Endodermal cell (in vitro differentiated cells): ENCODE results near the gene MSLN. TPM values are rescaled to one million over a fixed set of nuclear protein-coding genes. Genes with fewer than 3 reads are reported as not detected.

Experiments used
- DNase-seq: peaks from one replicate; pipeline ENCODE4 v3.0.0-alpha.2; 2017
- H3K27ac ChIP-seq: 2 replicates; pipeline ENCODE4 v1.5.1; 2013; ENCODE audit warnings: mild to moderate bottlenecking, low read depth, low read length, moderate library complexity
- H3K27me3 ChIP-seq: 2 replicates; pipeline ENCODE4 v1.6.1; 2013; ENCODE audit warnings: mild to moderate bottlenecking, low read length, moderate library complexity; ENCODE audit not compliant: insufficient read depth, control insufficient read depth, poor library complexity, severe bottlenecking
- H3K36me3 ChIP-seq: 2 replicates; pipeline ENCODE4 v1.7.0; 2013; ENCODE audit warnings: mild to moderate bottlenecking, low read length, moderate library complexity; ENCODE audit not compliant: control insufficient read depth, insufficient read depth
- H3K4me1 ChIP-seq: one replicate; pipeline ENCODE4 v1.7.0; 2013; ENCODE audit warnings: low read length; ENCODE audit not compliant: control insufficient read depth, insufficient read depth
- H3K4me3 ChIP-seq: 2 replicates; pipeline ENCODE4 v1.5.1; 2013; ENCODE audit warnings: mild to moderate bottlenecking, low read length, moderate library complexity
- H3K9ac ChIP-seq: 2 replicates; pipeline ENCODE4 v1.6.1; 2013; ENCODE audit warnings: mild to moderate bottlenecking, low read length, moderate library complexity; ENCODE audit not compliant: poor library complexity, severe bottlenecking; ENCODE audit errors: extremely low read depth
- H3K9me3 ChIP-seq: 2 replicates; pipeline ENCODE4 v1.6.1; 2013; ENCODE audit warnings: mild to moderate bottlenecking, low read length, moderate library complexity; ENCODE audit not compliant: control insufficient read depth
- H3K27ac Mint-ChIP-seq: 2 replicates; pipeline ENCODE4 v1.8.0; 2020; ENCODE audit warnings: mixed read lengths
- H3K27me3 Mint-ChIP-seq: 2 replicates; pipeline ENCODE4 v1.8.0; 2021; ENCODE audit warnings: mild to moderate bottlenecking, mixed read lengths; ENCODE audit not compliant: insufficient read depth
- H3K36me3 Mint-ChIP-seq: 2 replicates; pipeline ENCODE4 v1.8.0; 2020; ENCODE audit warnings: low read depth, mixed read lengths
- H3K4me1 Mint-ChIP-seq: 2 replicates; pipeline ENCODE4 v1.8.0; 2020; ENCODE audit warnings: mixed read lengths
- H3K4me3 Mint-ChIP-seq: 2 replicates; pipeline ENCODE4 v1.8.0; 2020; ENCODE audit warnings: mild to moderate bottlenecking, moderate library complexity, mixed read lengths
- H3K9me3 Mint-ChIP-seq: 2 replicates; pipeline ENCODE4 v1.8.0; 2020; ENCODE audit warnings: mild to moderate bottlenecking, mixed read lengths
- CTCF ChIP-seq: fragments of 200-600 bp; sonication (generic); conservative IDR thresholded peaks from 2 replicates; pipeline ENCODE4 v1.5.0; 2021; ENCODE audit warnings: antibody characterized with exemption, mild to moderate bottlenecking
- WGBS, 2 experiments: methylation state at CpG; one replicate each; pipeline versions ENCODE4 v1.1.5 to v1.1.7; 2013; ENCODE audit warnings: missing lambda C conversion rate in 2 of 2, mixed read lengths in 1 of 2; ENCODE audit not compliant: insufficient coverage in 1 of 2, insufficient read length in 1 of 2; 5-methylcytosine and 5-hydroxymethylcytosine counted together
- total RNA-seq, 2 donors: library from RNA; stranded (reverse); fragmentation: NEBNext Ultra II Directional in 1 of 2; extraction: Animal tissue kit (Norgen Biotek cat#: 25700) in 1 of 2; gene quantifications; 2 replicates in 1 of 2; 3 replicates in 1 of 2; pipeline ENCODE4 v1.2.1, GENCODE V29; 2021

MSLN gene
- total RNA-seq, 2 donors from 2014 or later: 0.42 to 0.86 TPM

- Histone ChIP-seq H3K9ac (no peak overlapping the region), H3K4me3 (no peak overlapping the region), H3K9me3 (no peaks in the 10 kb centered on the region), H3K4me1 (no peaks in the 10 kb centered on the region), H3K36me3 (peaks cover 34% of the 10 kb centered on the region), H3K27me3 (no peaks in the 10 kb centered on the region), H3K27ac (no peak overlapping the region)
- no peak overlapping the region for H3K4me3 Mint-ChIP-seq
- 93 to 97% methylated on average over 13 of the region's 13 CpGs for WGBS, 2 experiments
- H3K27ac Mint-ChIP-seq: no peak overlapping the region
- DNase-seq: no peak
- no peaks in the 10 kb centered on the region for H3K27me3 Mint-ChIP-seq
- peaks cover 5% of the 10 kb centered on the region for H3K4me1 Mint-ChIP-seq
- peaks cover 33% of the 10 kb centered on the region for H3K36me3 Mint-ChIP-seq
- no peaks in the 10 kb centered on the region for H3K9me3 Mint-ChIP-seq
- TF ChIP-seq CTCF: no peak
These were observed 24.5 kb upstream of the MSLN start for GRCh38 chr16:735982-736453.

- 95 to 97% methylated on average over 27 to 29 of the region's 29 CpGs for WGBS, 2 experiments
- H3K27me3 Mint-ChIP-seq: no peaks in the 10 kb centered on the region
- no peaks in the 10 kb centered on the region for H3K27me3 ChIP-seq
- H3K9me3 ChIP-seq: no peaks in the 10 kb centered on the region
- peaks cover 34% of the 10 kb centered on the region for H3K36me3 ChIP-seq
- no peaks in the 10 kb centered on the region for H3K4me1 ChIP-seq
- H3K27ac Mint-ChIP-seq: no peak overlapping the region
- no peak overlapping the region for H3K4me3 ChIP-seq
- no peak overlapping the region for H3K9ac ChIP-seq
- no peak for DNase-seq
- no peaks in the 10 kb centered on the region for H3K9me3 Mint-ChIP-seq
- no peak overlapping the region for H3K27ac ChIP-seq
- no peak for TF ChIP-seq CTCF
- peaks cover 32% of the 10 kb centered on the region for H3K36me3 Mint-ChIP-seq
- peaks cover 5% of the 10 kb centered on the region for H3K4me1 Mint-ChIP-seq
- H3K4me3 Mint-ChIP-seq: no peak overlapping the region
These were observed 23.5 kb upstream of the MSLN start for GRCh38 chr16:736936-737481.

GRCh38 chr16:739560-740458, 20.7 kb upstream of the MSLN start:
- Histone ChIP-seq H3K9me3 (no peaks in the 10 kb centered on the region), H3K27ac (no peak overlapping the region), H3K4me3 (peak overlapping the region; percentile 85), H3K4me1 (no peaks in the 10 kb centered on the region), H3K36me3 (peaks cover 24% of the 10 kb centered on the region), H3K27me3 (no peaks in the 10 kb centered on the region), H3K9ac (peak overlapping the region; percentile 80)
- Mint-ChIP-seq H3K27me3 (no peaks in the 10 kb centered on the region), H3K4me3 (peak overlapping the region; percentile 68), H3K9me3 (no peaks in the 10 kb centered on the region), H3K36me3 (peaks cover 25% of the 10 kb centered on the region), H3K4me1 (peaks cover 5% of the 10 kb centered on the region), H3K27ac (no peak overlapping the region)
- no peak for TF ChIP-seq CTCF
- 61 to 87% methylated on average over 14 to 38 of the region's 38 CpGs for WGBS, 2 experiments
- DNase-seq: no peak
